HG03103 (cell line): ENCODE measurements around the gene NRG3.
"Not testable (repeated sequence)": the region's sequence is repeated elsewhere in the genome, so short reads cannot be mapped to it uniquely, and the experiment has no call there.

Experiments used
- ATAC-seq: cut with Tn5 transposase; IDR thresholded peaks from one replicate; pipeline ENCODE4 v1.9.1; 2021; ENCODE audit warnings: low read depth; ENCODE audit not compliant: unreplicated experiment

Gene NRG3

GRCh38 chr10:81953420-81953819 is 78.4 kb downstream of the NRG3 start:
- no peak for ATAC-seq

- ATAC-seq = no peak
Observed at GRCh38 chr10:81957976-81958375, 83.0 kb downstream of the NRG3 start.

- ATAC-seq = no peak
Observed at GRCh38 chr10:81959016-81959415, 84.0 kb downstream of the NRG3 start.

- no peak for ATAC-seq
Observed at GRCh38 chr10:81961451-81962184, 86.6 kb downstream of the NRG3 start.

- ATAC-seq = no peak
Observed at GRCh38 chr10:81963606-81964005, 88.6 kb downstream of the NRG3 start.

GRCh38 chr10:81967716-81968115 is 92.7 kb downstream of the NRG3 start:
- no peak for ATAC-seq

- no peak for ATAC-seq
Observed at GRCh38 chr10:81969136-81969535, 94.1 kb downstream of the NRG3 start.

- ATAC-seq = no peak
Observed at GRCh38 chr10:81978238-81978637, 103.2 kb downstream of the NRG3 start.

- ATAC-seq = no peak
Observed at GRCh38 chr10:81981724-81982123, 106.7 kb downstream of the NRG3 start.

GRCh38 chr10:81984428-81984827 is 109.4 kb downstream of the NRG3 start:
- no peak for ATAC-seq

GRCh38 chr10:81995254-81995653 is 120.3 kb downstream of the NRG3 start:
- no peak for ATAC-seq

GRCh38 chr10:81996927-81997326 is 121.9 kb downstream of the NRG3 start:
- no peak for ATAC-seq

GRCh38 chr10:82020999-82021398 is 146.0 kb downstream of the NRG3 start:
- ATAC-seq = no peak

GRCh38 chr10:82027711-82028110 is 152.7 kb downstream of the NRG3 start:
- no peak for ATAC-seq

GRCh38 chr10:82037076-82037475 is 162.1 kb downstream of the NRG3 start:
- ATAC-seq = no peak

- ATAC-seq = no peak
Observed at GRCh38 chr10:82038587-82038986, 163.6 kb downstream of the NRG3 start.

- ATAC-seq = no peak
Observed at GRCh38 chr10:82040336-82040735, 165.3 kb downstream of the NRG3 start.

- no peak for ATAC-seq
Observed at GRCh38 chr10:82041018-82041417, 166.0 kb downstream of the NRG3 start.

- ATAC-seq = no peak
Observed at GRCh38 chr10:82056391-82056790, 181.4 kb downstream of the NRG3 start.

- not testable (repeated sequence) for ATAC-seq
Observed at GRCh38 chr10:82067192-82067591, 192.2 kb downstream of the NRG3 start.

GRCh38 chr10:82068501-82068900 is 193.5 kb downstream of the NRG3 start:
- no peak for ATAC-seq

- ATAC-seq = no peak
Observed at GRCh38 chr10:82071231-82071630, 196.2 kb downstream of the NRG3 start.

GRCh38 chr10:82072124-82072523 is 197.1 kb downstream of the NRG3 start:
- ATAC-seq = no peak
